Uterus (tissue), 2 donors: ENCODE results near the gene TBL1X.

Source experiments
- CTCF ChIP-seq, 4 experiments: fragments of 200-600 bp in 2 of 4; fragments of 450-650 bp in 2 of 4; sonication (generic) in 2 of 4; IDR thresholded peaks; one replicate each; pipeline ENCODE4 v1.5.1; 2016 to 2019; ENCODE audit warnings: antibody characterized with exemption in 4 of 4, mild to moderate bottlenecking in 2 of 4, moderate library complexity in 1 of 4
- POLR2A ChIP-seq, 2 donors: fragments of 450-650 bp; IDR thresholded peaks; one replicate each; pipeline ENCODE4 v1.6.1; 2016; ENCODE audit warnings: antibody characterized with exemption in 2 of 2, mild to moderate bottlenecking in 1 of 2, moderate library complexity in 1 of 2

GRCh38 chrX:9646471-9647224 is 181.8 kb downstream of the TBL1X start:
- TF ChIP-seq POLR2A (IDR thresholded peaks at IDR 0.05) (no peak), CTCF (IDR thresholded peaks at IDR 0.05) (no peak)
